ENCODE measurements around the gene CPSF4L. TPM values are rescaled to one million over a fixed set of nuclear protein-coding genes. Genes with fewer than 3 reads are reported as not detected.
A peak's percentile ranks its signal among the peaks of the same experiment; 100 is the strongest.

Gene CPSF4L
- total and polyA plus RNA-seq, 9 donors = 0.25 TPM; not detected in 8

DNA sequence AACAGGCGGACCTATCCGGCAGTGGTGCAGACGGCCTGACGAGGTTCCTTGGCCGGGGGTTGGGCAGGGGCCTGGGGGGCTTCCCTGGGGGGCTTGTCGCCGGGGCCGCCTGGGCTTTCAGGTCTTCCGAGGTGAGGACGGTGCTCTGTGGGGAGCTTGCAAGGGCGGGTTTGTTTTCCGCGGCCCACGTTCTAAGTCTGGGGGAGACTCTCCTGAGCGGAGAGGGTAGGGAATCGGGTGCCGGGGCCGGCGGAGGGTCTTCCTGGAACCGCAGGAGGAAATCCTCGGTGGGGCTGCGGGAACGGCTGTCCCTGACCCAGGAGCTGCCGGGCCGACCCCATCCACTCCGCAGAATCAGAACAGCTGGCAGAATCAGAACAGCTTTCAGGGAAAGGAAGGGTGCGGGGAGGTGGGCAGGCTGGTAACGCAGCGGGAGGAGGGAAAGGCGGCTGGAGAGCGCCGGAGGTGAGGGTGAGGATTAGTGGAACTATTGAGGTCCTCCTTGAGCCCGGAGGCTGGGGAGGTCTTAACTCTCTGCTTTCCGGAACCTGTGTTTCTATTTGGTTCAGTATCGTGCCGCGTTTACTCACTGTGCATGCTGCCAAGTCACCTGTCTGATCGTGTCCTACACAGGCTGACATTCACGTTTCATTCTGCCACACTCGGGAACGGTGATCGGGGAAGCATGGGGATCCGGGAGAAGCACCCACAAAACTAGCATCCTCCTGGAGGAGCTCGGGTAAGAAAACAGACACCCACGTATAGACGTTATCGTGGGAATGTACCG, 28.9 kb downstream of the CPSF4L start:
- H3K4me3 ChIP-seq = peak overlapping the region; percentile 78
- 0 to 1% (median 0%) methylated on average over 47 to 48 of the region's 48 CpGs for WGBS, 3 donors
- H3K27ac ChIP-seq = peak overlapping the region in 1 of 2 donors; percentile 71
- no peaks in the 10 kb centered on the region for H3K9me3 ChIP-seq
- no peak for TF ChIP-seq CTCF (IDR thresholded peaks at IDR 0.05)
- no peak for TF ChIP-seq POLR2A (IDR thresholded peaks at IDR 0.05)
- no peak for TF ChIP-seq EP300 (IDR thresholded peaks at IDR 0.05)
- no peaks in the 10 kb centered on the region for H3K36me3 ChIP-seq
- intact Hi-C loops (cut with DNase I) = loop anchor here in 2 of 4 donors (5.0 to 10.0 kb wide), 2 partner anchors 40 to 508 kb away; partner anchors contain the start of gene COG1 (in 2 of the 2)
- no peak for DNase-seq
- H3K4me1 ChIP-seq (ENCODE audit: insufficient read depth) = peaks cover 9% of the 10 kb centered on the region
- H3K27me3 ChIP-seq = no peaks in the 10 kb centered on the region

GRCh38 chr17:73231841-73232586, 29.7 kb downstream of the CPSF4L start:
- Histone ChIP-seq H3K4me1 (ENCODE audit: insufficient read depth) (peaks cover 7% of the 10 kb centered on the region), H3K27me3 (no peaks in the 10 kb centered on the region), H3K9me3 (no peaks in the 10 kb centered on the region), H3K4me3 (peak overlapping the region; percentile 78), H3K36me3 (no peaks in the 10 kb centered on the region), H3K27ac (peak overlapping the region; percentile 23 to 71)
- DNase-seq = peak; percentile 95 to 98 (median 97)
- 1% methylated on average over 49 to 63 of the region's 63 CpGs for WGBS, 3 donors
- intact Hi-C loops (cut with DNase I) = loop anchor here in 2 of 4 donors (5.0 to 10.0 kb wide), 2 partner anchors 40 to 507 kb away; partner anchors contain the start of gene COG1 (in 2 of the 2)
- peak; percentile 55 for TF ChIP-seq POLR2A (IDR thresholded peaks at IDR 0.05)
- TF ChIP-seq EP300 (IDR thresholded peaks at IDR 0.05) = no peak
- TF ChIP-seq CTCF (IDR thresholded peaks at IDR 0.05) = peak in 2 of 3 donors; percentile 41 to 70

- H3K27ac ChIP-seq = peak overlapping the region in 1 of 2 donors; percentile 71
- DNase-seq = peak in 2 of 5 donors; percentile 35 to 40
These were observed 30.3 kb downstream of the CPSF4L start for GRCh38 chr17:73231395-73231794.

More at GRCh38 chr17:73231395-73231794, 30.3 kb downstream of the CPSF4L start:
- H3K4me3 ChIP-seq = peak overlapping the region; percentile 78
- H3K9me3 ChIP-seq = no peaks in the 10 kb centered on the region
- H3K36me3 ChIP-seq = no peaks in the 10 kb centered on the region
- H3K4me1 ChIP-seq (ENCODE audit: insufficient read depth) = peaks cover 8% of the 10 kb centered on the region
- no peak for TF ChIP-seq CTCF (IDR thresholded peaks at IDR 0.05)
- TF ChIP-seq EP300 (IDR thresholded peaks at IDR 0.05) = no peak
- TF ChIP-seq POLR2A (IDR thresholded peaks at IDR 0.05) = no peak
- no peaks in the 10 kb centered on the region for H3K27me3 ChIP-seq
- 0 to 1% (median 0%) methylated on average over 20 of the region's 20 CpGs for WGBS, 3 donors
- intact Hi-C loops (cut with DNase I) = loop anchor here in 2 of 4 donors (5.0 to 10.0 kb wide), 2 partner anchors 39 to 507 kb away; partner anchors contain the start of gene COG1 (in 2 of the 2)

All from ovary (tissue), 9 donors.